ENCODE measurements around the gene XPNPEP1.

DNA sequence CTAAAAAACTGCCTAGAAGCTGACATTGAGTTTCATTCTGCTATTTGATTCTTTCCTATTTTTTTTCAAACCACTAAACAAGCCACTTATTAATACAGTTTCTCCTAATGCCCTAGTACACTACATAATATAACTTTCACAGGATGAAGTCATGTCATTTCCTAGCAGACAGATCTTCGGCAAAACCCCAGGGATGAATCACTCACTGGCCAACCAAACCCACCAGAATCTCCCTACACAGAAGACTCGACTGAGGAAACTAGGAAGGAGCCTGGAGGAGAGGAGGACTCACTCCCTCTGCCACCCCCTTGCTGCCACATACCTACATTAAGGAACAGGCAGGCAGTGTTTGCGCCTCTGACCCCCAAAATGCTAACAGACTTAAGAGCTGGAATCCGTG lies 33.4 kb downstream of the XPNPEP1 start:
- TF ChIP-seq PAX5 (IDR thresholded peaks at IDR 0.05; ENCODE audit: insufficient read depth, low read length, severe bottlenecking) (no peak), POLR2A (IDR thresholded peaks at IDR 0.05; ENCODE audit: low read depth, low read length) (no peak), TAF1 (IDR thresholded peaks at IDR 0.05; ENCODE audit: low read depth, low read length) (no peak), POLR2AphosphoS5 (IDR thresholded peaks at IDR 0.05; ENCODE audit: low read depth, low read length) (no peak), SPI1 (IDR thresholded peaks at IDR 0.05; ENCODE audit: low read depth, low read length) (no peak), POU2F2 (IDR thresholded peaks at IDR 0.05; ENCODE audit: low read depth, low read length) (no peak)
